Endothelial cell (in vitro differentiated cells): Measurements from ENCODE around the gene KCND2. TPM values are rescaled to one million over a fixed set of nuclear protein-coding genes. Genes with fewer than 3 reads are reported as not detected.

Source experiments
- DNase-seq: peaks from one replicate; pipeline ENCODE4 v3.0.0; 2021; ENCODE audit warnings: low spot score
- H3K27ac Mint-ChIP-seq: one replicate; pipeline ENCODE4 v1.8.0; 2021; ENCODE audit warnings: mixed read lengths, inconsistent platforms; ENCODE audit not compliant: unreplicated experiment
- H3K27me3 Mint-ChIP-seq: one replicate; pipeline ENCODE4 v1.8.0; 2021; ENCODE audit warnings: mild to moderate bottlenecking, moderate library complexity, mixed read lengths, inconsistent platforms; ENCODE audit not compliant: unreplicated experiment
- H3K36me3 Mint-ChIP-seq: one replicate; pipeline ENCODE4 v1.8.0; 2021; ENCODE audit warnings: mild to moderate bottlenecking, low read depth, mixed read lengths, inconsistent platforms; ENCODE audit not compliant: unreplicated experiment
- H3K4me1 Mint-ChIP-seq: one replicate; pipeline ENCODE4 v1.8.0; 2021; ENCODE audit warnings: mild to moderate bottlenecking, mixed read lengths, inconsistent platforms; ENCODE audit not compliant: unreplicated experiment
- H3K4me3 Mint-ChIP-seq: one replicate; pipeline ENCODE4 v1.8.0; 2021; ENCODE audit warnings: mild to moderate bottlenecking, mixed read lengths, inconsistent platforms; ENCODE audit not compliant: unreplicated experiment
- H3K9me3 Mint-ChIP-seq: one replicate; pipeline ENCODE4 v1.8.0; 2021; ENCODE audit warnings: mixed read lengths, inconsistent platforms; ENCODE audit not compliant: unreplicated experiment
- CTCF ChIP-seq: fragments of 200-600 bp; sonication (generic); IDR thresholded peaks from one replicate; pipeline ENCODE4 v1.5.0; 2021; ENCODE audit warnings: antibody characterized with exemption; ENCODE audit not compliant: unreplicated experiment
- total RNA-seq: library from RNA; stranded (reverse); fragmentation: NEBNext Ultra II Directional; extraction: Animal tissue kit (Norgen Biotek cat#: 25700); gene quantifications from one replicate; pipeline ENCODE4 v1.2.1, GENCODE V29; 2021; ENCODE audit not compliant: unreplicated experiment

The KCND2 gene
- total RNA-seq, 1 donor from 2014 or later: 0.28 TPM

- H3K4me1 Mint-ChIP-seq: peaks cover 14% of the 10 kb centered on the region
These were observed 468.5 kb downstream of the KCND2 start for GRCh38 chr7:120741371-120742042.

GRCh38 chr7:120742372-120742771 lies 469.4 kb downstream of the KCND2 start:
- Mint-ChIP-seq H3K9me3 (no peaks in the 10 kb centered on the region), H3K4me3 (no peak overlapping the region), H3K27me3 (no peaks in the 10 kb centered on the region), H3K36me3 (no peaks in the 10 kb centered on the region), H3K4me1 (peaks cover 14% of the 10 kb centered on the region), H3K27ac (no peak overlapping the region)
- DNase-seq: no peak
- TF ChIP-seq CTCF: no peak

More at GRCh38 chr7:120741371-120742042, 468.5 kb downstream of the KCND2 start:
- Mint-ChIP-seq H3K36me3 (no peaks in the 10 kb centered on the region), H3K27me3 (no peaks in the 10 kb centered on the region), H3K9me3 (no peaks in the 10 kb centered on the region), H3K27ac (no peak overlapping the region), H3K4me3 (no peak overlapping the region)
- no peak for TF ChIP-seq CTCF
- no peak for DNase-seq

GRCh38 chr7:120743128-120743527 lies 470.2 kb downstream of the KCND2 start:
- Mint-ChIP-seq H3K36me3 (no peaks in the 10 kb centered on the region), H3K9me3 (no peaks in the 10 kb centered on the region), H3K4me3 (no peak overlapping the region), H3K27ac (no peak overlapping the region), H3K27me3 (no peaks in the 10 kb centered on the region), H3K4me1 (peaks cover 14% of the 10 kb centered on the region)
- DNase-seq: no peak
- TF ChIP-seq CTCF: no peak

- H3K4me3 Mint-ChIP-seq: no peak overlapping the region
- peaks cover 13% of the 10 kb centered on the region for H3K4me1 Mint-ChIP-seq
- no peak for TF ChIP-seq CTCF
- H3K27ac Mint-ChIP-seq: no peak overlapping the region
- peaks cover 5% of the 10 kb centered on the region for H3K27me3 Mint-ChIP-seq
- DNase-seq: no peak
- no peaks in the 10 kb centered on the region for H3K36me3 Mint-ChIP-seq
- H3K9me3 Mint-ChIP-seq: no peaks in the 10 kb centered on the region
These were observed 487.1 kb downstream of the KCND2 start for GRCh38 chr7:120760050-120760449.

GRCh38 chr7:120760851-120761250 lies 487.9 kb downstream of the KCND2 start:
- no peak for DNase-seq
- no peak for TF ChIP-seq CTCF
- H3K36me3 Mint-ChIP-seq: no peaks in the 10 kb centered on the region
- peaks cover 13% of the 10 kb centered on the region for H3K4me1 Mint-ChIP-seq
- no peak overlapping the region for H3K4me3 Mint-ChIP-seq
- peaks cover 8% of the 10 kb centered on the region for H3K27me3 Mint-ChIP-seq
- H3K27ac Mint-ChIP-seq: no peak overlapping the region
- no peaks in the 10 kb centered on the region for H3K9me3 Mint-ChIP-seq
